G401.6 (cell line): ENCODE results near the gene NHS.

Experiments used
- FAIRE-seq: peaks from 2 replicates; lab custom pipeline; 2012; peaks lifted over from hg19 to GRCh38; lab: Jason Lieb, UNC

The NHS gene

GRCh38 chrX:17623750-17624149 is 248.8 kb downstream of the NHS start:
- FAIRE-seq = no peak

GRCh38 chrX:17627026-17627425 is 252.0 kb downstream of the NHS start:
- no peak for FAIRE-seq

GRCh38 chrX:17628976-17629375 is 254.0 kb downstream of the NHS start:
- FAIRE-seq = no peak

- no peak for FAIRE-seq
These were observed 254.5 kb downstream of the NHS start for GRCh38 chrX:17629519-17629918.

GRCh38 chrX:17631647-17632046 is 256.6 kb downstream of the NHS start:
- no peak for FAIRE-seq

- FAIRE-seq = no peak
These were observed 257.9 kb downstream of the NHS start for GRCh38 chrX:17632942-17633341.

- FAIRE-seq = no peak
These were observed 258.5 kb downstream of the NHS start for GRCh38 chrX:17633546-17633945.

GRCh38 chrX:17634542-17635207 is 259.7 kb downstream of the NHS start:
- FAIRE-seq = no peak

GRCh38 chrX:17635231-17635630 is 260.2 kb downstream of the NHS start:
- no peak for FAIRE-seq

- FAIRE-seq = no peak
These were observed 262.2 kb downstream of the NHS start for GRCh38 chrX:17637235-17637634.

- no peak for FAIRE-seq
These were observed 263.7 kb downstream of the NHS start for GRCh38 chrX:17638731-17639130.

- no peak for FAIRE-seq
These were observed 267.9 kb downstream of the NHS start for GRCh38 chrX:17642891-17643290.

GRCh38 chrX:17643528-17643927 is 268.5 kb downstream of the NHS start:
- no peak for FAIRE-seq

- FAIRE-seq = no peak
These were observed 269.0 kb downstream of the NHS start for GRCh38 chrX:17644001-17644400.

- FAIRE-seq = no peak
These were observed 279.1 kb downstream of the NHS start for GRCh38 chrX:17654116-17654515.

GRCh38 chrX:17655211-17656034 is 280.4 kb downstream of the NHS start:
- FAIRE-seq = no peak

- no peak for FAIRE-seq
These were observed 281.0 kb downstream of the NHS start for GRCh38 chrX:17656035-17656418.

- no peak for FAIRE-seq
These were observed 281.6 kb downstream of the NHS start for GRCh38 chrX:17656556-17656955.

GRCh38 chrX:17662391-17662790 is 287.4 kb downstream of the NHS start:
- FAIRE-seq = no peak

GRCh38 chrX:17668929-17669328 is 293.9 kb downstream of the NHS start:
- no peak for FAIRE-seq

GRCh38 chrX:17669458-17669857 is 294.5 kb downstream of the NHS start:
- FAIRE-seq = no peak

- no peak for FAIRE-seq
These were observed 294.9 kb downstream of the NHS start for GRCh38 chrX:17669891-17670290.

- no peak for FAIRE-seq
These were observed 295.9 kb downstream of the NHS start for GRCh38 chrX:17670874-17671273.

GRCh38 chrX:17674601-17675000 is 299.6 kb downstream of the NHS start:
- no peak for FAIRE-seq
